DND-41 (cell line): Measurements from ENCODE around the gene AOPEP.

Experiments used
- EZH2 ChIP-seq: IDR thresholded peaks from 3 replicates; pipeline ENCODE4 v1.6.1; 2012; ENCODE audit warnings: borderline replicate concordance, low read depth, mild to moderate bottlenecking, moderate library complexity, low read length, inconsistent platforms; ENCODE audit not compliant: severe bottlenecking
- TF ChIP-seq, protein P1 (sequence below): IDR thresholded peaks from 2 replicates; pipeline ENCODE4 v1.5.1; 2012; ENCODE audit warnings: borderline replicate concordance, low read length, moderate library complexity, mild to moderate bottlenecking; ENCODE audit not compliant: poor library complexity, severe bottlenecking; ENCODE audit errors: extremely low read depth

DNA sequence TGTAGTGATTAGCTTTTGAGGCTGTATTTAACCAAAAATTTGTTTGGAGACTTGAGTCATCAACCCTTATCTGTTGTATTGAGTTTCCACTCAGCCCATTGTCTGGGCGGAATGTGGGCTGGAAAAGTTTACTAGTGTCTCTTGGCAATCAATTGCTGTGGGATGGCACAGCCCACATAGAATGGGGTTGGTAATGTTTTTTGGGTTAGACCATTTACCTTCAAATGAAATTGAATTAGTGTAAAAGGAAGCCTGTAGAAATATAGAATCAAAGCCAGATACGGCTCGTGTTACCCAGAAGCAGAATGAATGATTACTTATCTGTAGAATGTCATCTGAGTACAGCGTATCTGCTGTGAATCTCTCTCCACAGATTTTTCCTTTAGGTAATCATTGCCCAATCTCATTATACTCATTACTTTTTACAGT, 142.9 kb downstream of the AOPEP start:
- TF ChIP-seq, protein P1, sequence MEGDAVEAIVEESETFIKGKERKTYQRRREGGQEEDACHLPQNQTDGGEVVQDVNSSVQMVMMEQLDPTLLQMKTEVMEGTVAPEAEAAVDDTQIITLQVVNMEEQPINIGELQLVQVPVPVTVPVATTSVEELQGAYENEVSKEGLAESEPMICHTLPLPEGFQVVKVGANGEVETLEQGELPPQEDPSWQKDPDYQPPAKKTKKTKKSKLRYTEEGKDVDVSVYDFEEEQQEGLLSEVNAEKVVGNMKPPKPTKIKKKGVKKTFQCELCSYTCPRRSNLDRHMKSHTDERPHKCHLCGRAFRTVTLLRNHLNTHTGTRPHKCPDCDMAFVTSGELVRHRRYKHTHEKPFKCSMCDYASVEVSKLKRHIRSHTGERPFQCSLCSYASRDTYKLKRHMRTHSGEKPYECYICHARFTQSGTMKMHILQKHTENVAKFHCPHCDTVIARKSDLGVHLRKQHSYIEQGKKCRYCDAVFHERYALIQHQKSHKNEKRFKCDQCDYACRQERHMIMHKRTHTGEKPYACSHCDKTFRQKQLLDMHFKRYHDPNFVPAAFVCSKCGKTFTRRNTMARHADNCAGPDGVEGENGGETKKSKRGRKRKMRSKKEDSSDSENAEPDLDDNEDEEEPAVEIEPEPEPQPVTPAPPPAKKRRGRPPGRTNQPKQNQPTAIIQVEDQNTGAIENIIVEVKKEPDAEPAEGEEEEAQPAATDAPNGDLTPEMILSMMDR = no peak
- TF ChIP-seq EZH2 = no peak
